NOMO-1 treated with DMSO at 0.1 percent for 48 hours (cell line): ENCODE results near the gene DUSP2.

Experiments
- DNase-seq: peaks from one replicate; lab custom pipeline; 2025; ENCODE audit not compliant: unreplicated experiment; lab: John Stamatoyannopoulos, UW

The DUSP2 gene

DNA sequence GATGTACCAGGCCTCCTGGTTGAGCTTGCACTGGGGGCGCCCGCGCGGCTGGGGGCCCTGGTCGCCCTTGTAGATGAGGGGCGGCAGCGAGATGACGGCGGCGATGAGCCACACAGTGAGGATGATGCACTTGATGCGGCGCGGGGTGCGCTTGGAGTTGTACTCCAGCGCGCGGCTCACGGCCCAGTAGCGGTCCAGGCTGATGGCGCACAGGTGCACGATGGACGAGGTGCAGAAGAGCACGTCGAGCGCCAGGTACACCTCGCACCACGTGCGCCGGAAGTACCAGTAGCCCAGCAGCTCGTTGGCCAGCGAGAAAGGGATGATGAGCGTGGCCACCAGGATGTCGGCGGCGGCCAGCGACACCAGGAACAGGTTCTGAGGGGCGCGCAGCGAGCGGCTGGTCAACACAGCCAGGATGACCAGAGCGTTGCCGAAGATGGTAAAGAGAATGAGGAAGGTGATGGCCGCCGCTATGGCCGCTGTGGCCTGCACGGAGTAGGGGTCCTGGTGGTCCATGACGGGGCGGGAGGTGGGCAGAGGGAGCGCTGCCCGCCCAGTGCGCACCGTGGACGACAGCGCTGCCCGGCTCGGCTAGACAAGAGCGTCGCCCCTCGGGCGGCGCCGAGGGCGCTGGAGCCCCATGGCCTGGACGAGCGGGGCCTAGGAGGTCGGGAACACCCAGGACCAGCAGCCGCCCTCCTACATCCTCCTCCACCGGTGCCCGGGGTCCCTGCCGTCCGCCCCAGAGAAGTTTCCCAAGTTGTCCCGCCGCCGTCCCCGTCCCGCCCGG, 29.4 kb downstream of the DUSP2 start:
- DNase-seq, result no peak

DNA sequence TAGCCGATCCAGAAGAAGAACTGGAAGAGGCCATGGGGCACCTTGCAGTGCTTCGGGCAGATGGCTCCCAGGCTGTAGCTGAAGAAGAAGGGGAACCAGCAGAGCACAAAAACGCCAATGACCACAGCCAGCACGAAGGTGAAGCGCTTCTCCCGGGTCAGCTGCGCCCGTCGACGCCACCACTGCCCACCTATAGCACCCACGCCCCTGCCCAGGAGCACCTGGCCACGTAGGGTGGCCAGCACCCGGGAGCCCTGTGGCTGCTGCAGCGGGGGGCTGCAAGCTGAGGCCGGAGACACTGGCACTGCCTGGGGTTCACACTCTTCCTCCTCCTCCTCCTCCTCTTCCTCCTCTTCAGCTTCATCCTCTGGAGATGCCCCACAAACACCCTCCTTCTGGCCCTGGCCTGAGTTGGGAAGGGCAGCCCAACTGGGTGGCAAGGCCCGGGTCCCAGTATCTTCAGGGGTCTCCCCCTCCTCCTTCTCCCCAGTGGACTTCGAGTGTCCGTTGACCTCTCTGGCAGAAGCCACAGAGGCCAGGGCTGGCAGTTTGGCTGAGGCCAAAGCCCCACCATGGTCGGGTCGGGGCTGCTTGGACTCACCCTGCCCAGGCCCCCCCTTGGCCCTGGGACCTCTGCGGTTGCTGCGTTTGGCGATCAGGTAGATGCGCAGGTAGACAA, 30.2 kb downstream of the DUSP2 start:
- DNase-seq, result no peak

DNA sequence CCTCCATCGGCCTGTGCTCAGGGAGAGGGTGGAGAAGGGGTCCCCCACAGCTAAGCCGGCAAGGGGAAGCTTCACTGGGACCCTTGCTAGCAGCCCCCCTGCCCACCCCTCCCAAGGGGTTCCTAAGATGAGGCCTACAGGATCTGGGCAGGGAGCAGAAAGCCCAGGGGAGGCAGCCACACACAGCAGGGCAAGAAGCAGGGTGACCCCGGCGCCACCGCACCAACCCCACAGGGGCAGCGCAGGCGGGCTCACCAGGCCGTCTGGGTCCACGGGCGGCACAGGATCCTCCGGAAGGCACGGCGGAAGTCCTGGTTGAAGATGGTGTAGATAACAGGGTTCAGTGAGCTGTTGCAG, 30.7 kb downstream of the DUSP2 start:
- no peak for DNase-seq

DNA sequence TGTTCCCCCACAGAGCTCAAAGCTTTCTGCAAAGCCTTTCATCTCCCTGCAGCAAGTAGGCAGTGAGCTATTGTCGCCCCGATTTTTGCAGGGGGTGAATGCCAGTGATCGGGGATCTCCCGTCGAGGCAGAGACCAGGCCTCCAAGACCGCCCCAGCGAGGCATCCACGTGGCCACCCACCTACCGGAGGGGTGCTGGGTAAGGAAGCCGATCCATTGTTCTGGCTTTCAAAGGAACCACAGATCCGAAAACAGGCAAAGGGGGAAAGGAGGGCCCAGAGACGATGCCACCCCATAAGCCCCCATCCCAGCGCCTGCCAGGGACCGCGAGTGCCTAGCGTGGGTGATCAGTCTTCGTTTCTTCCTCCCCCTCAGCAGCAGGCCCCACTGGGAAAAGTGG, 31.3 kb downstream of the DUSP2 start:
- no peak for DNase-seq

DNA sequence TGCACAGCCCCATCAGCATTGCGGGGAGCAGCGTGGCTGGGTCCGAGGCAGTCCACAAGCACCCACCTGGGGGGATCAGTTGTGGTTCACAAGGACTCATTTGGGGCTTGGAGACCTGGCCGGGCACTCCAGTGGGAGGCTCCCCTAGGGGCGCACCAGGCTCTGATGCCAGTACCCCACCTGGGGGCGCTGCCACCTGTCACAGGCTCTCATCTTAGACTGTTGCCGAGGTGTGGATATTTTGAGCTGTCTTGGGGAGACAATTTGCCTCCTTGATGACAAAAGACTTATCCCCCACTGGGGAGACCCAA, 31.9 kb downstream of the DUSP2 start:
- no peak for DNase-seq

DNA sequence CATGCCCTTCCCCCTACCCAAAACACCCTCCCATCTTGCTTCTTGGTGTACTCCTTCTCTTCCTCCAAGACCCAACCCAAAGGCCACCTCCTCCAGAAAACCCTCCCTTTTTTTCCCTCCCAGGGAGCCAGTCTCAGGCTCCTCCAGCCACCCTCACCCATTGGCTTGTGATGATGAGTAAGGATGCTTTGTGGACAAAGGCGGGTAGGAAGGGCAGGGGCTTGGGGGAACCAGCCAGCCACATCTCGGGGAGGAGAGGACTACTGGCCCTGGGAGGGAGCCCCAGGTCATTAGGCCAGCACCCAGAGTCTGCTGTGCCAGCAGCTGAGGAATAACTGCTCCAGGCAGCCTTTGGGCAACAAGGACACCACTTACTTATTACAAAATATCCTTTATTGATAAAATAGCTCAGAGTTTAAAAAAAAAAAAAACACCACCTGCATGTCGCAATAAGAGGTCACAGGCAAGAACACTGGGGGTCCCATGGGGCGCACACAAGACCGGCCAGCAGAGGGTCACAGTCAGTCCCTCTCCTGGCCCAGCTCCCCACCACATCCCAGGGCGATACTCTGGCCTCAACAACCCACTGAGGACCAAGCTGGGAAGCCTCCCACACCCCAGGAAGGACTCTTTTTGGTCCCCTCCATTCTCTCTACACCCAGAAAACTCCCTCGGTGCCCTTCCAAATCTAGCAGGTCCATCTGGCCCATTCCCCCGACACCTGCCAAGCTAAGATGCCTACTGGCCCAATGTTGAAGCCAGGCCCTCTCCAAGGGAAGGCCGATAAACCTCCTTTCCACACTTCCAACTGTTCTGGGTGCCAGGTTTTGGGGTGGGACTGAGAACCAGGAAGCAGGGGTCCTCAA, 32.5 kb downstream of the DUSP2 start:
- DNase-seq, result no peak

DNA sequence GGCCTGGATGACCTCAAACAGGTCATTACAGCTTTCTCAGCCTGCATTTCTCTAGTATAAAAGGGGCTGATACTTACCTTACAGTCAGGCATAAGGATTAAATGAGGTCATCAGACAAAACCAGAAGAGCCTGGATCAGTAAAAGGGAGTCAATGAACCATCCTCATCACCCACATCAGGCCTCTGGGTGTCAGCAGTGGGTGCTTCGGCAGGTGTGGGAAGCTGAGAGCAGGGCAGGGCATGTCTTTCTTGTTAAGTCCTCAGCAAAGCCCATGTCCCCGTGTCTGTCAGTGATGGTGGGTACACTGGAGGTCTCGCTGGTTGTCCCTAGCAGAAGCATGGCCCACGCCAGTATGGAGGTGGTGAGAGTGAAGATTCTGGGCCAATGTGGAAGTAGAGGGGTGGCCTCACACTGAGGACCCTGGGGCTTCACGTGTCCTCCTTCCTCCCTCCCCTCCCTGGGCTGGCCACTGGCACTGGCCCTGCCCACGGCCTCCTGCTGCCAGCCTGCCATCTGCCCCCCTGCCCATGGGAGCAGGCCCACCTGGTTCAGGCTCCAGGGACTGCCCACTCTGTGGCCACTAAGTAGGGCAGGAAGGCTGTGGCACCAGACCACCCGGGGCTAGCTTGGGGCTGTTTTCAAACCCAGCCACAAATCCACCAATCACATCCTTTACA, 33.3 kb downstream of the DUSP2 start:
- no peak for DNase-seq

DNA sequence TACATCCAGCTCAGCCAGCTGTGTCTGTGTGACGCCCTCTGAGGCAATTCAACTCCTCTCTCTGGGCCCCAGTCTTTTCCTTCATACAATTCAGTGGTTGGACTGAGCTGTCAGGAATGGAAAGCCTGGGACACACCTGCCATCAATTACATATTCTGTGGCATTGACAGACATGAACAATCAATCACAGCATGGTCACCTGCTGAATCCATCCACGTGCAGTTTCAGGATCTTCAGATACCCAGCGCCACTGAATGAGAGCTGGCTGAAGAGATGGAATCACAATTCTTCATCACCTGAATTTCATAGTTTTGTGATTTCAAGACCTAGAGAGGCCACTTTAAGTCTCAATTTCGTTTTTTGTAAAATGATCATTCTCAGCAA, 34.0 kb downstream of the DUSP2 start:
- no peak for DNase-seq

DNA sequence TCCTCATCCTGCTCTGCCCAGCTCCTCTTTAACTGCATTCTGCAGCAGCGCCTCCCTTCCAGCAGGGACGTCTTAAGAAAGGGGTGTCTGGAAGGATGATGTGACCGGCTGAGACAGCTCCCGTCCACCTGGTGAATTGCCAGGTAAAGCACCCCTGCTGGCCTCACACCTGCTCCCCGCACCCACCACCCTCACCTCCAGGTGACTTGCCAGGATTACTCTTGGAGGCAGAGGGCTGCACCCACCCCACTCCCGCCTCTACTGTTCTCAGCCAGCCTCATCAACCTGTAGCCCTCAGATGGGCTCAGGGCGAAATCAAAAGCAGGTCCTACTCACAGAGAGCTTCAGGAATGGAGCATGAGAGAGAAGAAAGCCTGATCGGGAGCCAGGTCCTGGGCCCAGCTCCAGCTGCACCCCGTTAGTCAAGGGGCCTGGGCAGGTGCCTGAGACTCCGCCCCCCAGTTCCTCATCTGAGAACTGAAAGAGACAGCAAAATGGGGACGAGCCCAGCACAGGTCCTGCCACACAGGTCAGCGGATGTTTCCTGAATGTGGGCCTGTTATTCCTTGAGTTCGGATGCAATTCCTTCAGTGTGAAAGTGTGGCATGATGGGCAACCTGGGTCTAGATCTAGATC, 34.5 kb downstream of the DUSP2 start:
- DNase-seq, result no peak

DNA sequence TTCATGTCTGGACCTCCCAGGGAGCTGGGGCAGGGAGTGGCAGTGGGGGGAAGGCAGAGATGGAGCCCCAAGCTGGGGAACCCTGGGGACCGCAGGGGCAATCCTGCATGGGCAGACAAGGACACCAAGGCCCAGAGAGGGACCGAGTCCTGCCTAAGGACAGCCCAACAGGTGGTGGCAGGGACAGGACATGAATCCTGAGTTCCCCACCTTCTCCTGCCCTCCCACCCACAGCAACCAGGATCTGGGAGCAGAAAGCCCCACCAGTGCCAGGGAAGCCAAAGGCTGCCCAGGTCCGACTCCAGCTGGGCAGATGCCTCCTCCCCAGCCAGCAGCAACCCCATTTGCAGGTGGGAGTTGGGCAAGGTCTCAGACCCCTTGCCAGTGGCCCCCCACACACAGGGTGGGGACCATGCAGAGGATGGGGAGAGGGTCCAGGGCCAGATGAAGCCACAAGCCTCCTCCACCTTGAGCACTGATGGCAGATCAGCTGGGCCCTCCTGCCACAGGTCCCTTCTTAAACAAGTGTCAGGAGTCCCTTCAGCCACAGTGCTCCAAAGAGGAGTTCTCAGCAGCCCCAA, 35.2 kb downstream of the DUSP2 start:
- DNase-seq, result no peak

DNA sequence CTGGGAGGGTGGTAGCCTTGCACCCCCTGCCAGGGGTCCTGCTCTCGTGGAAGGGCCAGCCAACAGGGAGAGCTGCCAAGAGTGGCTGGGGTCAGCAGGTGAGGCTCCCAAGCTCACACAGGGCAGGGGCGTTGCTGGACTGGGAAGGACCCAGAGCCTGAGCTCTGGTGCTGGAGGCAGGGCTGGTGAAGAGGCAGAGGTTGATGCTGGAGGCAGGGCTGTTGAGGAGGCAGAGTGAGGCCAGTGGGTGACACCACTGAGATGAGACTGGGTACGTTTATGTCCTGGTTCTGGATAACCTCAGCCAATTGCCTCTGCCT, 35.9 kb downstream of the DUSP2 start:
- no peak for DNase-seq

DNA sequence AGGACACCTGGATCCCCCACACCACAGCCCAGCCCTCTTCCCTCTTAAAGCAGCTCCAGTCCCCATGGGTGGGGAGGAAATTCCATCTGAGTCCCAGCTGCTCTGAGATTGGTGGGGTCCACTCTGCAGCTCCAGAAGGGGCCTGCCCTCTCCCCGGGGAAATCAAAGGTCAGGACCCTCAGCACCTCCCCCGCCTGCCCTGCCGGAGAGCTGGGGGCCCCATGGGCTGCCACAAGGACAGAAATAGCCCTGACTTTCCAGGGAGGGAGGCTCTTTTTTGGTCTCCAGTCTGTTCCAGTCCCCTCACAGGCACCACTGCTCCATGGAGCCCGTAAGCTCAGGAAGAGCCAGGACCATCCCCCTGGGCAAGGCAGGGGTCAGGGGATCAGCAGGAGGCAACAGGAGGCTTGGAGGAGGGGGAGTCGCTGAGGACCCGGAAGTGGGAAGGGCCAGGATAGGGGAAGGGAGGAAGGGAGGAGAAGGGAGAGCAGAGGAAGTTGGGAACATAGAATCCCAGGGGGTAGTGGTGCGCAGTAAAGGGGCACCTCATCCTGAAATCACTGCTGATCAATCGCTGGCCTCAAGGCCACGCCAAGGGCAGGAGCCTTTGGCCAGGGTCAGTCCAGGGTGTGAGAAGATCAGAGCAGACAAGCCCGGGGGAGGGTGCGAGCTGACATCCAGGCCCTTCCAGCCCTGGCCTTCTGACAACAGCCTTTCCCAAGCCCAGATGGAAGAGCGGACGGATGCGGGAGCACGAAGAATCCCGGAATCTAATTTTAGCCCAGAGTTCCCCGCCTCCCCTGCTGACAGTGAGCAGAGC, 36.5 kb downstream of the DUSP2 start:
- DNase-seq, result no peak

DNA sequence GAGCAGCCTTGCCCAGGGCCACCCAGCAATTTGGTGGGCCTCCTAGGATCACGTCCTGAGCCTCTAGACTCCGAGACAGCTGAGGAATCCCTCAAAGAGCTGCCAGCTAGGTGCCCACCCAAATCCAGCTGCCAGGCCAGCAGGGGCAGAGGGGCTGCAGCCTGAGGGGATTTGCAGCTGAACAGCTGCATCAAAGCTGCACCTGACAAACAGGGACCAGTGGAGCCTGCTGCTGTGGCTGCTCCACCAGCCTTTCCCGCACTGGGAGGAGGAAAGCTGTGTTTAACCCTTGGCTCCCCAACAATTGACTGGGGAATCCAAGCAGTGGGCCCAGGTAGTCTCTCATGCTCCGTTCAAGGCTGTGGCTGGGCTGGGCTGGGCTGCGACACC, 37.1 kb downstream of the DUSP2 start:
- no peak for DNase-seq

DNA sequence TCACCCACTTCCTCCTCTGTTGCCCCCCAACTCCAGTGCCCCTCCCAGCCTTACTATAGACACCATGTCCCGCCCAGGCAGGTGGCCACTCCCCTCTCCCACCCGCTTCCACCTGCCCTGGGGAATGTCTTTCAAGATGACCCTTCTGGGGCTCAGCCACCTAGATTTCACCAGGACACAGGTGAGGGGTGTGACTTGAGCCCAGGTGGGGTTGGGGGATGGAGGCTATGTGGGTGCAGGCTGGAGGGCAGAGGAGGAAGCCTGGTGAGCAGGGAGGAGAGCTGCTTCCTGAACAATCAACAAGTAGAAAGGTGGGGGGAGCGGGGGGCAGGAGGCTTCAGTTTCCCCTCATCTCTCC, 37.6 kb downstream of the DUSP2 start:
- no peak for DNase-seq

DNA sequence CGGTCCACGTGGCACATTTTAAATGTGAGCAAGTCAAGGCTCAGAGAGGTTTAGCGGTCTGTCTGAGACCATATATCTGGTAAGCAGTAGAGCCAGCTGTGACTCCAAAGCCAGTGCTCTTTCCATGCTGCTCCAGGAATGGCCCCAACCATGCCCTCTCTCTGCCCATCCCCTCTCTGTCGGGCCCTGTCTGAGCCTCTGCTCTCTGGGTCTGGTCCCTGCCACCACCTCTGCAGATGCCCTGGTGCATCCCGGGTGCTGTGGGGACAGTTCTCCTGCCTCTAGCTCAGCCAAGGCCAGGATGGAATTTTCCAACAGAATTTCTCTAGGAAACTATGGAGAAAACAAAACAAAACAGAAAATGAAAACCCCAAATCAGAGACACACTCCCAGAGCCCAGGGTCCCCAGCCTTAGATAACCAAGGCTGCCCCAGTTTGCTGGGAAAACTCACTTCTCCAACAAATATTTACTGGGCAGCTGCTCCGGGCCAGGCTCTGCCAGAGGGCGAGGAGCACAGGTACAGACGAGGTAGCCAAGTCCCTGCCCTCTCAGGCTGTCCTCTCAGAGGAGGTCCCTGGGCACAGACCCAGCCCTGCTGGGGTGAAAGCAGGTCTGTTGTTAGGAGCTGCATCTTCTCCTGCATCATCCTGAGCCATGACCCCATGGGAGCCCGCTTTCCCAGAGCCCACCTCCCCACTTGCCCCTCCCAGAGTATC, 38.1 kb downstream of the DUSP2 start:
- DNase-seq, result no peak

DNA sequence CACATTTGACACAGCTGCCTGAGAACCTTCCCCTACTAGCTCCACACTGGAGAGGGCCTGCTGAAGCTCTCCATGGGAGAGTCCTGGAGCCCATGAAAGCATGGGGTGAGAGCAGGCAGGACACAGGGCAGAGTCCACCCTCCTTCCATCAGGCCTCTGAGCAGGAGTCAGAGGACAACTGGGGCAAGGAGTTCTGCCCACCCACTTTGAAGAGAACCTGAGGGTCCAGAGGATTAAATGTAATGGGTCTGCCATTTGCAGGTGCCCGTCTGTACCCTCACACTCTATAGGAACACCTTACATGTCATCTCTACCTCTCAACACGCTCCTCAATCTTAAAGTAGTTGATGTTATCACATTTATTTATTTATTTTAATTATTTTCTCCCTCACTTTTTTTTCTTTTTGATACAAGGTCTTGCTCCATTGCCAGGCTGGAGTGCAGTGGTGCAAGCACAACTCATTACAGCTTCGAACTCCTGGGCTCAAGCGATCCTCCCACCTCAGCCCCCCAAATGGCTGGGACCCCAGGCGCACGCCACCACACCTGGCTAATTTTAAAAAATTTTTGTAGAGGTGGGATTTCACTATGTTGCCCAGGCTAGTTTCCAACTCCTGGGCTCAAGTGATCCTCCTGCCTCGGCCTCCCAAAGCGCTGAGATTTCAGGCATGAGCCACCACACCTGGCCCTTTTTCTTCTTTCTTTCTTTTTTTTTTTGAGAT, 39.1 kb downstream of the DUSP2 start:
- no peak for DNase-seq

DNA sequence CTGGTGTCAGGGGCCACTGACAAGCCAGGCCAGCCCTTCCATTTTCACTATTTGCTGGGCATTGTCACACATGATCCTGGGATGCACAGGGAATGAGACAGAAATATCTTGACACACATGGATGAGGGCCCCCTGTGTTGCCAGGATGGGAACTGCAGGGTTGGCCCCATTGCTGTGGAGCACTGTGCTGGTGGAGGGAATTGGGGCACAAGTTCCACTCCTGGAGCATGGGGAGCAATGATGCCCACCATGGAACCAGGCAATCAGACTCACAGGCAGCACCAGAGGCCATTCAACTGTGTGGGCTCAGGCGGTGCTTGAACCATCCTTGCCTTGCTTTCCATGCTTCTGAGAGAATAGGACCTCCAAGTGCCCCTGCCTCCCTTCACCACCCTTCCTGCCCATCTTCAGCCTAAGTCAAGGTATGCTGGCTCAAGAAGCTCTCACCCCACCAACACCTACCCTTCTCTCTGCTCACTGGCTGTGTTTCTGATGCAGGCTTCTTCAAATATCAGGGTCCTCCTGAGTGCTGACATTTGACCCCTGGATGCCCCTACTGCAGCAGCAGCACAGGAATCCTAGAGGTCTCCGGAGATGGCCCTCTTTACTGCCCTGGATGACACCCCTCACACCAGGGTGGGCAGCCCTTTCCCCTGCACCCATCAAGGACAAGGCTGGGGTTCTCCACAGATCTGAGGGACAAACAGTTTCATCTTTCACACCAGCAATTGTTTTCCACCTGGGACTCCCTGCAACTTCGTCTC, 39.9 kb downstream of the DUSP2 start:
- DNase-seq, result no peak

DNA sequence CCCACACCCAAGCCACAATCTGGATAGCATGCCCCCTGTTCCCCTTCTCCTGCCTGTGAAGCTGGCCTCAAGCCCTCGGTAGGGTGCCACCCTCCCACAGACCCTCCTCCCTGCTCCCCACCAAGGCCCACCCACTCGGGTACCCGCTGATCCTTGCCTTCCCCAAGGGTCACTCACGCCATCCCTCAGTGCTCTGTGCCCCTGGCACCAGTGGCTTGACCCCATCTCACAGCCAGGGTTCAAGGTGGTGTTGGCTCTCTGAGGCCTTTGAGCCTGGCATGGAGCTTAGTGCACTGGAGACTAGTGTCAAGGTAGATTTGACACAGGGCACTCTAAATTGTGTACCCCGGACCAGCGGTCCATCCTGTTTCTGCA, 40.8 kb downstream of the DUSP2 start:
- no peak for DNase-seq
